HUES48 (cell line): ENCODE measurements around the gene CARM1.

Experiments used
- H3K27ac ChIP-seq: one replicate; pipeline ENCODE4 v1.7.0; 2013; ENCODE audit warnings: low read depth, low read length, inconsistent platforms
- H3K27me3 ChIP-seq: 2 replicates; pipeline ENCODE4 v1.6.1; 2013; ENCODE audit warnings: mild to moderate bottlenecking, low read length; ENCODE audit not compliant: control insufficient read depth, insufficient read depth
- H3K36me3 ChIP-seq: 2 replicates; pipeline ENCODE4 v1.6.1; 2013; ENCODE audit warnings: low read length; ENCODE audit not compliant: control insufficient read depth, insufficient read depth
- H3K4me1 ChIP-seq: 2 replicates; pipeline ENCODE4 v1.6.1; 2013; ENCODE audit warnings: mild to moderate bottlenecking, low read length; ENCODE audit not compliant: control insufficient read depth, insufficient read depth
- H3K4me3 ChIP-seq: 2 replicates; pipeline ENCODE4 v1.5.1; 2013; ENCODE audit warnings: mild to moderate bottlenecking, low read depth, low read length
- H3K9ac ChIP-seq: 2 replicates; pipeline ENCODE4 v1.6.1; 2013; ENCODE audit warnings: mild to moderate bottlenecking, low read depth, low read length, moderate library complexity
- H3K9me3 ChIP-seq: 2 replicates; pipeline ENCODE4 v1.6.1; 2013; ENCODE audit warnings: low read length; ENCODE audit not compliant: control insufficient read depth, insufficient read depth

The CARM1 gene

DNA sequence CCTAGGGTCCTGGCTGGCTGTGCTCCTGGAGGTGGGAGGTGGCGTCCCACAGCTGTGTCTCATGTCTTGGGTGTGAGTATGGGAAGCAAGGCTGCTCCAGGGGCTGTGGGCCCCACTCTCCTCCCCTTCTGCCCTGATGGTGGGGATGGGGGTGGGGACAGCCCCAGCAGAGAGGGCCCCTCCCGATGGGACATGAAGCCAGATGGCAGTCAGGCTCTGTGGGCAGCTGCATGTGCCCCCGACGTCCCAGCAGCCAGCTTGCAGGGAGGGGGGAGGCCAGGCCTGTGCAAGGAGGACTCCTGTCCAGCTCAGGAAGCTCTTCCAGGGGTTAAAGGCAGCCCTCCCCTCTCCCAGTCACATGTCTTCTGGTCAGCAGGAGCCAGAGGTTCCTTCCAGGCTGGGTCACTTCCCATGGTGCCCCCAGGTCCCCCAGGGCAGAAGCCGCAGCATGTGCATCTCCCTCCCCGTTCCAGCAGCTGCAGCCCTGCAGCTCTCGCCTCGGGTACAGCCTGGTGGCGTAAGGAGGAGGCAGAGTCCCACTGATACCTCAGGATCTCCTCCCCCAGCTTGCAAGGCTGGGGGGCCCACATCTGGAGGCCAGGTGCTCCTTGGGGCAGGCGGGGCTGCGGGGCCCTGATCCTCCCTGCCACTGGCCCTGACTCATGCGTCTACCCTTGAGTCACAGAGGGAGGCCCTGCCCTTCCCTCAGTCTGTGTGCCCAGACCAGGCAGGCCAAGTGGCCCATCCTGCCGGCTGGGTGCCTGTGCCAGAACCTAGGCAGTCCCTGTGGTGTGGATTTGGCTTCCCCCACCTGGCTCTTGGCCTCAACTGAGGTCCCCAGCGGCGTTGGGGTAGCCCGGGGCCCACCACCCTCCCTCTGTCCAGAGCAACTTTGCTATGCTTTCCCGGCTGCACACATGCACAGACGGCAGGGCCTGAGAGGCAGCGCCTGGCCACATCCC lies 44.1 kb downstream of the CARM1 start:
- H3K36me3 ChIP-seq, result peaks cover 78% of the 10 kb centered on the region

GRCh38 chr19:10916602-10917001 lies 45.2 kb downstream of the CARM1 start:
- H3K9ac ChIP-seq, result no peak overlapping the region
- H3K36me3 ChIP-seq, result peaks cover 83% of the 10 kb centered on the region
- H3K4me1 ChIP-seq, result no peaks in the 10 kb centered on the region
- no peaks in the 10 kb centered on the region for H3K27me3 ChIP-seq
- no peak overlapping the region for H3K4me3 ChIP-seq
- H3K27ac ChIP-seq, result no peak overlapping the region
- H3K9me3 ChIP-seq, result no peaks in the 10 kb centered on the region

More for the DNA sequence above, 44.1 kb downstream of the CARM1 start:
- H3K27me3 ChIP-seq, result no peaks in the 10 kb centered on the region
- no peak overlapping the region for H3K4me3 ChIP-seq
- no peak overlapping the region for H3K27ac ChIP-seq
- H3K4me1 ChIP-seq, result no peaks in the 10 kb centered on the region
- no peaks in the 10 kb centered on the region for H3K9me3 ChIP-seq
- no peak overlapping the region for H3K9ac ChIP-seq

- Histone ChIP-seq H3K27ac (no peak overlapping the region), H3K9me3 (no peaks in the 10 kb centered on the region), H3K9ac (no peak overlapping the region), H3K36me3 (peaks cover 83% of the 10 kb centered on the region), H3K4me1 (no peaks in the 10 kb centered on the region), H3K27me3 (no peaks in the 10 kb centered on the region), H3K4me3 (no peak overlapping the region)
Observed at GRCh38 chr19:10918359-10918758, 47.0 kb downstream of the CARM1 start.

- no peak overlapping the region for H3K27ac ChIP-seq
- H3K9me3 ChIP-seq, result no peaks in the 10 kb centered on the region
- H3K9ac ChIP-seq, result no peak overlapping the region
- H3K4me3 ChIP-seq, result no peak overlapping the region
- no peaks in the 10 kb centered on the region for H3K27me3 ChIP-seq
- no peaks in the 10 kb centered on the region for H3K4me1 ChIP-seq
- H3K36me3 ChIP-seq, result peaks cover 85% of the 10 kb centered on the region
Observed at GRCh38 chr19:10919352-10920287, 48.3 kb downstream of the CARM1 start.

DNA sequence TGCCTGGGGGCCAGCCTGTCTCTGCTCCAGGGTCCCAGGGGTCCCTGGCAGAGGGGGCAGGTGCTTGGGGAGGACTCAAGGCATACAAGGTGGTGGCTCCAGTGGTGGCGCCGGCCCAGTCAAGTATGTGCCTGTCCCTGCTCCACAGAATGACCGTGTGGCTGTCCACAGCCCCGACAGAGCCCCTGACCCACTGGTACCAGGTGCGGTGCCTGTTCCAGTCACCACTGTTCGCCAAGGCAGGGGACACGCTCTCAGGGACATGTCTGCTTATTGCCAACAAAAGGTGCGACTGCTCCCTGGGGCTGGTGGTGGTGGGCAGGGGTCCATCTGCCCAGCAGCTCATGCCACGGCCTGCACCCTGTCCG lies 48.9 kb downstream of the CARM1 start:
- Histone ChIP-seq H3K27me3 (no peaks in the 10 kb centered on the region), H3K4me1 (no peaks in the 10 kb centered on the region), H3K9ac (no peak overlapping the region), H3K36me3 (peaks cover 87% of the 10 kb centered on the region), H3K27ac (no peak overlapping the region), H3K9me3 (no peaks in the 10 kb centered on the region), H3K4me3 (no peak overlapping the region)

DNA sequence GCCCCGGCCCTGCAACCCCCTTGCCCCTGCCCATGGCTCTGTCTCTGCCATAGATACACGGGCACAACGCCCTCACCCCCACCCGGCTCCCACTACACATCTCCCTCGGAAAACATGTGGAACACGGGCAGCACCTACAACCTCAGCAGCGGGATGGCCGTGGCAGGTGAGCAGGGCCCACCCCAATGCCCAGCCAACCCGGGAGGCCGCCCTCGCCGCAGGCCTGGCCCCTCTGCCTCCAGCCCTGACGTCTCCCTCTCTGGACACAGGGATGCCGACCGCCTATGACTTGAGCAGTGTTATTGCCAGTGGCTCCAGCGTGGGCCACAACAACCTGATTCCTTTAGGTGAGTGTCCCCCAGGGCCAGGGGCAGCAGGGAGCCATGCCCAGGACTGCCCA lies 49.4 kb downstream of the CARM1 start:
- H3K4me1 ChIP-seq, result no peaks in the 10 kb centered on the region
- no peaks in the 10 kb centered on the region for H3K9me3 ChIP-seq
- H3K27me3 ChIP-seq, result no peaks in the 10 kb centered on the region
- H3K9ac ChIP-seq, result no peak overlapping the region
- H3K36me3 ChIP-seq, result peaks cover 87% of the 10 kb centered on the region
- no peak overlapping the region for H3K4me3 ChIP-seq
- no peak overlapping the region for H3K27ac ChIP-seq

DNA sequence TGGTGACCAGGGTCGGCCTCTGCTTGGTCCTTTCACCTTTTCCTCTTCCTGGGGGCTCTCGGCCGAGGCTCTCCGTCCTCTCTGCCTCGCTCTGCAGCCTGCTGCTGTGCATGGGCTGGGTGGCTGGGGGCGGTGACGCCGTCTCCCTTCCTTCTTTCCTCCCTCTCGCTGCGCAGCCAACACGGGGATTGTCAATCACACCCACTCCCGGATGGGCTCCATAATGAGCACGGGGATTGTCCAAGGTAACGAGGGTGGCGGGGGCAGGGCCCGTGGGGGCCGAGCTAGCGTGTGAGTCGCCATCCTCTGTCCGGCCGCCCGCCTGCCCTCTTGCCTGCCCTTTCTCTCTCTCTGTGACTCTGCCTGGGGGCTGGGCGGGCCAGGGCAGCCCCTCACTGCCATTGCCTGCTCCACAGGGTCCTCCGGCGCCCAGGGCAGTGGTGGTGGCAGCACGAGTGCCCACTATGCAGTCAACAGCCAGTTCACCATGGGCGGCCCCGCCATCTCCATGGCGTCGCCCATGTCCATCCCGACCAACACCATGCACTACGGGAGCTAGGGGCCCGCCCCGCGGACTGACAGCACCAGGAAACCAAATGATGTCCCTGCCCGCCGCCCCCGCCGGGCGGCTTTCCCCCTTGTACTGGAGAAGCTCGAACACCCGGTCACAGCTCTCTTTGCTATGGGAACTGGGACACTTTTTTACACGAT lies 50.0 kb downstream of the CARM1 start:
- no peak overlapping the region for H3K4me3 ChIP-seq
- no peak overlapping the region for H3K27ac ChIP-seq
- H3K27me3 ChIP-seq, result no peaks in the 10 kb centered on the region
- H3K9me3 ChIP-seq, result no peaks in the 10 kb centered on the region
- no peak overlapping the region for H3K9ac ChIP-seq
- H3K4me1 ChIP-seq, result no peaks in the 10 kb centered on the region
- peaks cover 81% of the 10 kb centered on the region for H3K36me3 ChIP-seq

GRCh38 chr19:10921910-10922637 lies 50.7 kb downstream of the CARM1 start:
- Histone ChIP-seq H3K9me3 (no peaks in the 10 kb centered on the region), H3K4me1 (no peaks in the 10 kb centered on the region), H3K4me3 (no peak overlapping the region), H3K9ac (no peak overlapping the region), H3K27ac (no peak overlapping the region), H3K27me3 (no peaks in the 10 kb centered on the region), H3K36me3 (peaks cover 74% of the 10 kb centered on the region)

GRCh38 chr19:10922638-10923014 lies 51.3 kb downstream of the CARM1 start:
- H3K36me3 ChIP-seq, result peaks cover 74% of the 10 kb centered on the region
- H3K9ac ChIP-seq, result no peak overlapping the region
- no peak overlapping the region for H3K27ac ChIP-seq
- no peaks in the 10 kb centered on the region for H3K9me3 ChIP-seq
- no peak overlapping the region for H3K4me3 ChIP-seq
- no peaks in the 10 kb centered on the region for H3K27me3 ChIP-seq
- no peaks in the 10 kb centered on the region for H3K4me1 ChIP-seq
